GM18502 (cell line): ENCODE data around the gene MCM3AP.
"Not testable (repeated sequence)": the region's sequence is repeated elsewhere in the genome, so short reads cannot be mapped to it uniquely, and the experiment has no call there.

ENCODE experiments used
- ATAC-seq: cut with Tn5 transposase; IDR thresholded peaks from one replicate; pipeline ENCODE4 v1.9.1; 2021; ENCODE audit warnings: mild to moderate bottlenecking; ENCODE audit not compliant: unreplicated experiment, poor library complexity

Gene MCM3AP

DNA sequence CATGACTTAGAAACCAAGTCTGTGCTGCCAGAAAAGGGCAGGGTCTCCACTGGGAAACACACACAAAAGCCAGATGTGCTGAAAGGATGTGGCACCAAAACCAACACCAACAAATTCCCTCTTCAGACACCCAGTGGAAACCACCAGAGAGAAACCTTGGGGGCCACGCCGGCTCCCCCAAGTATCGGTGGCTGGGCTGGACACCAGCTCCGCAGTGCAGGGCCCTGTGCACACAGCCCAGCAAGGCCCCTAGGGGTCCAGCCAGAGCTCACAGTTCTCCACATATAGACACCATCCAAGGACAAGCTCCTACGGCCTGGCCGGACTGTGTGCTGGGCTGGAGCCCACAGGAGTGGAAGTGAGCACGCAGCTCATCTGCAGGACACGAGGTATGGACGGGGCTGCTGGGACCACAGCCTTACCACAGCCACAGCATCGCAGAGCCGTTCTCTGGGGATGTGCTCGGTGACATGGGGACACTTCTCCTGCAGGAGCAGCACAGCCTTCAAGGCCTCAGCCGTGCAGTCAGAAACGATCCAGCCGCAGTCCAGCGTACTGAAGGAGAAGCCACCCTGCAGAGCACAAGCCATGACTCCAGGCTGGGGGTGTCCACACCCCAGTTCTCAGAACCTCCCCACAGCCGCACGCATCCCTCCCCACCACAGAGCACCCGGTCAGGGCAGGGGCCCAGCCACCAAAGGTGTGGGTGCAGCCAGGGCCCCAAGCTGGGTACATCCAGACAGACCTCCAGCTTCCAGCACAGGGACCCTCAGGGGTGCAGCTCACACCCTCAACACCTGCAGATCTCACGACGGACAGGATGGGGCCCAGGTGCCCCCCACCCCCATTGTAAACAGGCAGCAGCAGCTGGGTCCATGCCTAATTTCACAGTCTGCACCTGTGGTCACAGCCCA is 78.1 kb downstream of the MCM3AP start:
- ATAC-seq: no peak

DNA sequence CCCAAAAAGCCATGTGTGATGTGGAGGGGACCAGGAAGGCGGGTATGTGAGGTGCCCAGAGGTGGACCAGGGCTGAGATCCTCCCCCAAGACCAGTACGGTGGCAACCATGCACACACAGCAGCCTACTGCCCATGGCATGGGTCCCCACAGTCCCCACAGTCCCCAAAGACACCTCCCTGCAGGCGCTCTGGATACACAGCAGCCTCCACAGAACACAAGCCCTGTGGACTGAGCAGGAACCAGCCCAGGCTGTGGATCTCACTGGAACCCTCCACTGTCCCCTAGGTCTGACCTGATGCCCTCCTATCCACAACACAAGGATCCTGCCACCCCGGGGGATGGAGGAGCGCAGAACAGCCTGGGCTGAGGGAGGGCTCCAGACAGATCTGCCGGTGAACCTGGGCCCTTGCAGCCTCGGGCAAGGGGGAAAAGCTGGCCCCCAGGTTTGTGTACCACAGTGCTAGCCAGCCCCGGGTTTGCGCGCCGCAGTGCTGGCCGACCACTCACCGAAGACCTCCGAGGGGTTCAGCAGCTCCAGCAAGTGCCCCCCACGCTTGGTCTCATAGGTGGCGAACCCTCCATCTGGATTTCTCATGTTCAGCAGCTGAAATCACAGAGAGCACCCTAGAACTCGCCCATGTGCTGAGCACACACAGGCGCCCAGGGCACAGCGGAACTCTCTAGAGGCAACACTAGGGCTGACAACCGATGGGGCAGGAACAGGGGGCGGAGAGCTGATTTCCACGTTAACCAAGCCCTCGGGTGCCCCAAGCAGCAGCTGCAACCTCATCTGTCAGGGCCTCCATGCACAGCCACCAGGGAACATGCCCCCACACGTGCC is 79.0 kb downstream of the MCM3AP start:
- no peak for ATAC-seq

DNA sequence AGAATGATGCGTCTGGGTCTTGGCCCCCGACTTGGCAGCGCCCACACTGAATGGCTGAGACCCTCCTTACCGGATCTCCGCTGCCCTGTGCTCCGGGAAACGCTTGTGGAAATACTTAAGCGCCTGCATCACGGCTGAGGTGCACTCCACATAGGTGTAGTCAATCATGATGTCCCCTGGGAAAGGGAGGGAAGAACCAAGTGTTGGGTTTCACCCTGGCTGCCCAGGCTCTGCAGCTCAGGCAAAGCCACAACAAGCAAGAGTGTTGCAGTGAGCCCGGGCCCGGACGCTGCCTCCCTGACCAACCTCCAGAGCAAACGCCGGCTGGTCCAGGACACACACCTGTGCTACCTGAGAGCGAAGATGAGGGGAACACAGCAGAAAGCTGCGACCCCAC is 79.6 kb downstream of the MCM3AP start:
- no peak for ATAC-seq

DNA sequence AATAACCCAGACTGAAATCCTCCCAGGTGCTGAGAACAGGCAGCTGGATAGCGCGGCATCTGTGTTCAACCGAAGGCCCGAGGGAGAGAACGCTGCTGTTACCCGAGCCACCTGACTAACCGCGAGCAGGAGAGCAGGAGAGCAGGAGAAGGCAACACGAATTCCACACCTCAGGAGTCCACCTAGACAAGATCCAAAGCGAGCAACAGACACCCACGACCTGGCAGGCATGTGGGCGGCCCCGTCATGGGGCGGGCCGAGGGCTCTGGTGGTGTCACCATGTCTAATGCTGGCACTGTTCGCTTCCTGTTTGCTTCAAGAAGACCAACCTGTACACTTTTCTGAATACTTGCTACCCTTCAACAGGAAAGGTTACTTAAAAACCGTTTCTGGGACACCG is 80.2 kb downstream of the MCM3AP start:
- ATAC-seq: no peak

DNA sequence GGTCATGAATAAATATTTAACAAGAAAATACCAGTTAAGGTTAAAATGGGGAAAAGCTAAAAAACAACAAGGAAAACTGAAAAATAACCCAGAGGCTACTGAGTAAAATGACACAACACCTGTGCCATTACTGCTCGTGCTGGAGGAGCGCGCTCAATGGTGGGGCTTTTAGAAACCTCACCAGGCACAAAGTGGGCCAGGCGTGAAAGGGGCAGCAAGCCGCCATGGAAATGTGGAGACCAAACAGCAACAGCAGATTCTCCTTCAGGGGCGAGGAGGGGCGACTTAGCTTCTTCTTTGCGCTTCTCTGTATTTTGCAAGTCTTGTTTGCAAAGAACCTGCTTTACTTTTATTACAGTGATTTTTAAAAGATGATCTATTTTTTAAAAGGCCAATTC is 82.2 kb downstream of the MCM3AP start:
- ATAC-seq: no peak

DNA sequence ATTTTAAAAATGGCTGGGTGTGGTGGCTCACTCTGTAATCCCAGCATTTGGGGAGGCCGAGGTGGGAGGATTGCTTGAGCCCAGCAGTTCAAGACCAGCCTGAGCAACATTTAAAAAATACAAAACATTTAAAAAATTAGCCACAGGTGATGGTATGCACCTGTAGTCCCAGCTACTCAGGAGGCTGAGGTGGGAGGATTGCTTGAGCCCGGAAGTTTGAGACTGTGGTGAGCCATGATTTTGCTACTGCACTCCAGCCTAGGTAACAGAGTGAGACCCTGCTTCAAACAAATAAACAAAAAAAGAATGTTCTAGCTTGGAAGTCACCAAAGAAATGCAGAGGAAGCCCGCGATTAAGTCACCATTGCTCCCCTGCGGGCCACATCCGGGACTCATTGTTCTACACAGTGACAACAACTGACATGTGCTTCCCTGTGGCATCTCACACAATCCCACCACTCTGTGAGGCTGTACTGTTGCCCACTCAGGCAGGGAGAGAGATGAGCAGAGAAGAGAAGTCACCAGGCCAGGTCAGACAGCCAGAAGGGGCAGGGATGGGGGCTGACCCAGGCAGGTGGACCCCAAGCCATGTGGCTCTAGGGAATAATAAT is 82.7 kb downstream of the MCM3AP start:
- ATAC-seq: no peak

DNA sequence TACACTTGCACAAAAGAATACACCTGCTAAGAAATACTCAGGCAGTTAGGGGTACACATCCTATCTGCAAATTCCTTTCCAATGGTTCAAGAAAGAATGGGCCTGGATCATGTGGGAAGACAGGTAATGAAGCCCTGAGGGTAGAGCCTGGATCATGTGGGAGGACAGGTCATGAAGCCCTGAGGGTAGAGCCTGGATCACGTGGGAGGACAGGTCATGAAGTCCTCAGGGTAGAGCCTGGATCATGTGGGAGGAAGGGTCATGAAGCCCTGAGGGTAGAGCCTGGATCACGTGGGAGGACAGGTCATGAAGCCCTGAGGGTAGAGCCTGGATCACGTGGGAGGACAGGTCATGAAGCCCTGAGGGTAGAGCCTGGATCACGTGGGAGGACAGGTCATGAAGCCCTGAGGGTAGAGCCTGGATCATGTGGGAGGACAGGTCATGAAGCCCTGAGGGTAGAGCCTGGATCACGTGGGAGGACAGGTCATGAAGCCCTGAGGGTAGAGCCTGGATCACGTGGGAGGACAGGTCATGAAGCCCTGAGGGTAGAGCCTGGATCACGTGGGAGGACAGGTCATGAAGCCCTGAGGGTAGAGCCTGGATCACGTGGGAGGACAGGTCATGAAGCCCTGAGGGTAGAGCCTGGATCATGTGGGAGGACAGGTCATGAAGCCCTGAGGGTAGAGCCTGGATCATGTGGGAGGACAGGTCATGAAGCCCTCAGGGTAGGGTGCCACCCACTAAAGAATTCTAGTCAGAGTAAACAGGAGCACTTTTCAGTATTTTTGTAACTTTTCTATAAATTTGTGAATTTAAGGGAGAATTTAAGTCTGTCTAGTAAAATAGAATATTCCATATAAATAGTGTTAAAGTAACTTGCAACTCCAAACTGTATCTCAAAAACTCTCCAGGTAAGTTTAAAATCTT is 84.3 kb downstream of the MCM3AP start:
- not testable (repeated sequence) for ATAC-seq

DNA sequence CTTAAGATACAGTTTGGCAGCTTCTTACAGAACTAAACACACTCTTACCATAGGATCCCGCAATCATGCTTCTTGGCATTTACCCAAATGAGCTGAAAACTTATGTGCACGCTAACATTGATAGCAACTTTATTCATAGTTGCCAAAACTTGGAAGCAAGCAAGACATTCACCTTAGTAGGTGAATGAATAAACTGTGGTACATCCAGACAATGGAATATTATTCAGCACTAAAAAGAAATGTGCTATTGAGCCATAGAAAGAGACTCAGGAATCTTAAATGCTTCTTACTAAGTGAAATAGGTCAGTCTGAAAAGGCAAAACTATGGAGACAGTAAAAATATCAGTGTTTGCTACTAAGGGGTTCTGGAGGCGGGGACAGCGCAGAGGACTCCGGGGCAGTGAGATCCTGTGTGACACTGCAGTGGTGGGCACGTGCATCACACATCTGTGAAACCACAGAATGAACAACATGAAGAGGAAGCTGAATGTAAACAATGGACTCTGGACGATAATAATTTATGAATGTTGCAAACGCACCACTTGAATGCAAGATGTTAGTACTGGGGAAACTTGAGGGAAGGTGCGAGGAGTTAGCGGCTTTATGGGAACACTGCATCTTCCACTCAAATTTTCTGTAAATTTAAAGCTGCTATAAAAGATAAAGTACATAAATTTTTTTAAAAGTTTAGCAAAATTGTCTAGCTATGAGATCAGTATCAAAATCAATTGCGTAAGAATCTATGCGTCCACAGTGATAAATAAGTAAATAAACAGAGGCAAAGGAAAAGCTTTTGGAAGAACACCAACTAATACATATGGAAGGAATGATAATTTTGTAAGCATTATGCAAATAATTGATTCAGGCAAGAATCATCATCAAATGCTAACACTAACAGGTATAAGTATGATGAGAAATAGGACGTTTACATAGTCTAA is 85.7 kb downstream of the MCM3AP start:
- no peak for ATAC-seq

DNA sequence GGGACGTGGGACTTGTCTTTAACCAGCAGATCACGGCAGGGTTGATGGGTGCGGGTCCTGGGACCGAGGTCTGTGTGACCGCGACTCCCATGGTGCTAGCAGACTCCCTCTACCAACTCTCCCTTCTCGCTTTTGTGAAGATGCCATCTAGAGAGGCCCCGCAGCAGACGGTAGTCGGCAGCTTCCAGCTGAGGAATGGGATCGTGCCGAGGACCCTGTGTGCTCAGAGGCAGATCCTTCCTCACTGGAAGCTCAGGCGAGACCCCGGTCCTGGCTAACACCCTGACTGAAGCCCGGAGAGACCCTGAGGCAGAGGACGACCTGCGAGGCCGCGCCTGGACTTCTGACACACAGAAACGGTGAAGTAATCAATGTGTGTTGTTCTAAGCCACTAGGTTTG is 88.7 kb downstream of the MCM3AP start:
- no peak for ATAC-seq

DNA sequence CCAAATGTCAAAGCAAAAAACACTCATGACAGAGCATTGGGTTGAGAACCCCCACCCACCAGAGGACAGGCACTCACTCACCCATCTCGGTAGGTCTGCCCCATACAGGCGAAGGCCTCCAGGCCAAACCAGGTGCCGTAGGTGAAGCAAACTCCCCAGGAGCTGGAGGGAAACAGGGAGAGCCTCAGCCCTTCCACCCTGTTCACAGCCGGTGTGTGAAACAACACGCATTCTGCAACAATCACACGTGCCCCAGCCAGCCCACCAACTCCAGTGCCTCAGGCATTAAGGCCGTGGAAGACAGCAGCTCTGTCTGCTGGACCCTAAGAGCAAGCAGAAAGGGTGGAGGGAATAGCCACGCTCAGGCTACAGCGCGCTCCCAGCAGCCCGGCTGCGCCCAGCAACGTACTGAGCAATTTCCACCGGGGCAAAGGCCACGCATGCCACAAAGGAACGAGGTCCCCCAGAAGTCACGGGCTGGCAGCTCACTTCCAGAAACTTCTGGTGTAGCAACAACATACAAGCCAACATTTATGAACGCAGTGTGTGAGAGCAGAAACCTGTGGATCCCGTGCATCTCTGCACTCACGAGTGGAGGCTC is 89.7 kb downstream of the MCM3AP start:
- ATAC-seq: no peak

DNA sequence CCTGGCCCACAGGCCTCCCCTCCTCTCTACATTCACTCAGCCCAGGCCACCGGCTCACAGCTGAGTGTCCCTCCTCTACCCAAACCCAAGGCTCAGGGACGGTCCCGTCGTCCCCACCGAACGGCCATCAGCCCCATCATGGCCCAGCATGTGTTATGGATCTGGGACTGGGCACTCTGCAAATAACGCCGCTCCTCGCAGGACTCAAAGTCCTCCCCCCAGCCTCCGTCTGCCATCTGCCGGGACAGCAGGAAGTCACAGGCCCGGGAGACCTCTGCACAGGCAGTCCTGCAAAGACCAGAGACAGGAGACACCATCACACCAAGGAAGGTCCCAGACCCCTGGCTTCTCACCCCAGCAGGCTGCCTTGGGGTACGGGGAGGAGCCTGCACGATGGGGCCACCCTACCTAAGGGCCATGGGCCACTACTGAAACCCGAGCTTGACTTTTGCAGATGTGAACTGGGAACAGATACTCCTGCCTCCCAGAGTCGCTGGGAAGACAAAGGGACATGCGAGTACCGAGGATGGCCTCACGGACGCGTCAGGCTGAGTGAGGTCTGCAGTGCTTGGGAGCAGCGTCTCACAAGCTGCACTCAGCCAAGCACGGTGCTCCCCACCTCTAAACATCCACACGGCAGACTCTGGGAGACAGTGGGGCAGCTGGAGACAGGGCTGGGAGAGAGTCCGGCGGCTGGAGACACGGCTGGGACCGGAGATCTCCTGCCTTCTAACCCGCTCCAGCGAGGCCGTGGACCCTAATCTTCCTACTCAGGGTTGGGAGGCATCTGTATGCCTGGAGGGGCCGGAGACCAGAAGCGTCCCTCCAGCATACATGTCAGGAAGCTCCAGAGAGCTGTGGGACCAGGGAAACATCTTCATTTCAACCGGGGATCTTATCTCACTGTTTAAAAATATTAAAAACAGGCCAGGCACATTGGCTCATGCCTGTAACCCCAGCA is 90.8 kb downstream of the MCM3AP start:
- no peak for ATAC-seq

DNA sequence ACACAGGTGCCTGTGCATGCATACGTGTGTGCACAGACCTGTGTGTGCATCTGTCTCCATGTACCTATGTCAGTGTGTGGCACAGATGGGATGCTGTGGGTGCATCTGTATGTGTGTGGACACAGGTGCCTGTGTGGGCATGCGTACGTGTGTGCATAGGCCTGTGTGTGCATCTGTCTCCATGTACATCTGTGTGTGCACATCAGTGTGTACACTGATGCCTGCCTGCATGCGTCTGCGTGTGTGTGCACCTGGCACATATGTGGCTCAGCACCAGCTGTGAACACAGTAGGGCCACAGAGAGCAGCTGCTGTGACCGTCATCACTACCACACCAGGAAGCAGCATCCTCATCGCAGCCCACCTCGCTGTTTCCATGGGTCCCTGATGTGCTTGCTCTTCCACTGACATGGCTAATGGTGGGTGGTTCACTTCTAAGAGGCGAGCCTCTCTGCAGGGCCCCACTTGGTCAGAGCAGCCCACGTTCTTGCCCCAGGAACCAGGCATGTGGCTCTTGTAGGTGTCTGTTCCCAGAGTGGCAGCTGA is 91.5 kb downstream of the MCM3AP start:
- ATAC-seq: no peak

DNA sequence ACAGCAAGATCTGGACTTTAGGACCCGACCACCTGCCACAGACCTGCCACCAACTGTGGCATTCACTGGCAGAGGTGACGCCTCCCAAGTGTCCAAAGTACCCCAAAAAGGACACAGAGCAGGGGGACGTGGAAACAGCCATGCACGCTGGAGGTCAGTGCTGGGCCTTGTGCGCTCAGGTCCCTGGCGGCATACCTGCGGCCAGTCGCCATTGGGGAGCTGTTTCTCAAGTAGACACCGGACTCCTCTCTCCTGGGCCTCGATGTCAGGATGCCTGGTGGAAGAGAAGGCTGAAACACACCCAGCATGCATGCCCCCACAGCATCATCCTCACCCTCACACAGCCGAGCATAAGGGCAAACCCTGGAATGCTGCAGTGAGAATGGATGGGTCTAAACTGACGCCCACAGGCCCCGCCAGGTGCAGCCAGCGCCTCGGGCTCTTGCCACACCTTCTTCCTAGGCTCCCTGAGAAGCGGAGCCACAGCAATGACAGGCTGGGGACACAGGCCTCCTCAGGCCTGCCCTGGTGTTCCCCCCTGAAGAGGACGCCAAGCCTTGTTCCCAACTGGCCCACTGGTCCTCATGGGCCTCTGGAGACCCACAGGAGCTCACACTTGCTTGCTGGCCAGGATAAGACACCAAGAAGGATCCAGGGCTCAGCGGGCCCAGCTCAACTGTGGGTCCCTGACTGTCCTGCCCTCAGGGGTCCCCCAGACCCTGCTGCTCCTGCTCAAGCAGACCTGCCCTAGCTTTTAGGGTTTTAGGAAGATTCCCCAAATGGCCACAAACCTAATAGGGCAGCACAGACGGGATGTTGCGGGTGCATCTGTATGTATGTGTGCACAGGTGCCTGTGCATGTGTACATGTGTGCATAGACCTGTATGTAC is 93.5 kb downstream of the MCM3AP start:
- no peak for ATAC-seq

DNA sequence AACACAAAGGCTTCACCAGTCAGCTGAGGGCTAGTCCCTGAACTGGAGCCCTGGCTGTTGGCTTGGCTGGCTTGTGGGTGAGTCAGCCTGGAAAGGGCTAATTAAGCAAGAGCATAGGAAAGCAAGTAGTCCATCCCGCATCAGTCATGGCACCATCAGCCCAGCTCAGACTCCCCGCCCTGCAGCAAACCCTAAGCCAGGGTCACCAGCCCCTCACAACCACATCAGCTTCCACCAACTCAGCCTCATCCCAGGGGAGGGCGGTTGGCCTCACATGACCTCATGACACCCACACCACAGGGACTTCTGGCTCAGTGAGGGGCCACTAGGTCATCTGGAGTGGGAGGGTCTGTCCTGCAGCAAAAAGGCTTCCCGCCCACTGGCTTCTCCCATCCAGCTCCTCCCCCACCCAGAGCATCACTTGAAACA is 94.1 kb downstream of the MCM3AP start:
- no peak for ATAC-seq

DNA sequence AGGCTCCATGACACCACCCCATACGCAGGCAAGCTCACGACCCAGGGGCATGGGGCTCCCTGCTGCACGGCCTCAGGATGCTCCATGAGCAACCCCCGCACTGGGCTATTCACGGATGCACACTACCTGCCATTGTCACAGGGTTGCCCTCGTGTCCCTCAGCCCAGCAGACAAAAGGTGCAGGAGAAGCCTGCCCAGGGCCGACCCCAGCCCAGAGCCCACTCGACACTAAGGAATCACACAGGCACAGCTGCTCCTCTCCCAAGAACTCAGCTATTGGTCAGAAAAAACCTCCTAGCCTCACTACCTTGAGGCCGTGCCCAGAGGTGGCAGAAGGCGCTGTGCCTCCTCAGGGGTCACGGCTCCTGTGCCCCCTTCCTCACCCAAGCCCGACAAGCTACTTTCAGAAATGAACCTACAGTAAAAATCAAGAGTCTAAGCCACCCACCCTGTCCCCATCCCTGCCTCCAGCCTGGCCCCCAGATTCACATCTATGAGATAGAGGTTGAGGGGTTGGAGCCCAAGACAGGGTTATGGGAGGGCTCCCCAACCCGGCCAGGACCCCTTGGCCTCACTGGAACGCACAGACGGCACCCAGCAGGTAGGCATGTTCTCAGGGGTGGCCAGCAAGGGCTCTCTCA is 94.8 kb downstream of the MCM3AP start:
- no peak for ATAC-seq
